Stimulated activated CD8-positive, alpha-beta memory T cell treated with anti-CD3 and anti-CD28 coated beads, Interleukin-7, amount 100 ng/mL, for 24 hours (primary cell): ENCODE data around the gene GDPD4.

Experiments used
- DNase-seq: peaks from one replicate; pipeline ENCODE4 v3.0.0-alpha.2; 2020; ENCODE audit warnings: low read depth

GDPD4 gene

DNA sequence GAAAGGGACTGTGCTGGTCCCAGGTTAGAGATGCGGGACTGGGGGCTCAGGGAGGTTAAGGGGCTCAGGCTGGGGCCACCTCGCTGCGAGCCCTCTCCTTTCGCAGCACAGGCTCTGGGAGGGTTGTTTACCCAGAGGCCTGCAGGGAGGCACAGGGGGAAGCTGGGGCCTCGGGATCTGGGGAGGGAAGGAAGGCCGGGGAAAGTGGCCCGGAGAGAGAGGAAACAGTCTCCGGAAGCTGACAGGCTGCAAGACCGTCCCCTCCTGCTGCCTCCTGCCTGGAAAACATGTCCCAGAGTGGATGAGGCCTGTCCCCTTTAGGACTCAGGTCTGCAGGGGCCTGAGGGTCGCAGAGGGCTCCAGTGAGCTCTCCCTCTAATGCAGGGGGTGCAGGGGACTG is 128.0 kb downstream of the GDPD4 start:
- no peak for DNase-seq

DNA sequence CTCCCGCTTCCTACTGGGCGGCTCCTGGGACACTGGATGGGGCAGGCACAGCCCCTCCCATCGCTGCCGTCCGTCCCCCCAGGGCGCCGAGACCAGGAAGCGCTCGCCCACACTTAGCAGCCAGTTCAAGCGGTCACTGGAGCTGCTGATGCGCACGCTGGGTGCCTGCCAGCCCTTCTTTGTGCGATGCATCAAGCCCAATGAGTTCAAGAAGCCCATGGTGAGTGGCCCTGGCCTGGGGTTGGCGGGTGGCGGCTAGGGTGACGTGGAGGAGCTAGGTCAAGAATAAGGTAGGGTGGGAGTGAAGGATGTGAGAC is 128.9 kb downstream of the GDPD4 start:
- no peak for DNase-seq

DNA sequence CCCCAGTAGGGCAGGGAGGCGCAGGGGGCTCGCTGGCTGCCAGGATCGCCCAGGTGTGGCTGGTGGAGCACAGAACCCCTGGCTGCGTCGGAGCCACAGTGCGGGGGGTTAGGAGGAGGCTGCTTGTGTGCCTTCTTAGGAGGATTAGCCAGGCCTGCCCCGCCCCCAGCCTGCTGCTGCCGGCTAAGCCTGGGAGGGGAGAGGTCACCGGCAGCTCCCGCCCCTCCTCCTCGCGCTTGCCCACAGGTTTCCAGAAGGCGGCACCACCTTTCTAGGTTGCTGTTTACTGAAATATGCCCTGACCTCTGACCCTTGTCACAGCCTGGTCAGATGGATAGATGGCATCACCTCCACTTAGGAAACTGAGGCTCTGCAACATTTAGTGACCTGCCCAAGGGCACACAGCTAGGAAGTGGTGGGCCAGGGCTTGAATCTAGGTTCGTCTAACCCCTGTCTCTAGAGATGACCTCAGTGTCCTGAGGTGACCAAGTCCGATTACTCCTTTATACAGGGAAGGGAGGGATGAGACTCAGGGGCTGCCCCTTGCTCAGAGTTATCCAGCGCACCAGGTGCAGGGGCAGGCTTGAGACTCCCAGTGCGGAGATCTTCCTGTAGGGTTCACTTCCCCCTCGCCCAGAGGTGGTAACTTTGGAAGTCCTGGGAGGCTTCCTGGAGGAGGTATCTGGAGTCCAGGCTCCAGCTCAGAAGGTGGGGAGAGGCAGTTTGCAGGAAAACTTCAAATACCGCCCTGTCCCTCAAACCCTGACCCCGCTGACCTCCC is 129.4 kb downstream of the GDPD4 start:
- DNase-seq = no peak

DNA sequence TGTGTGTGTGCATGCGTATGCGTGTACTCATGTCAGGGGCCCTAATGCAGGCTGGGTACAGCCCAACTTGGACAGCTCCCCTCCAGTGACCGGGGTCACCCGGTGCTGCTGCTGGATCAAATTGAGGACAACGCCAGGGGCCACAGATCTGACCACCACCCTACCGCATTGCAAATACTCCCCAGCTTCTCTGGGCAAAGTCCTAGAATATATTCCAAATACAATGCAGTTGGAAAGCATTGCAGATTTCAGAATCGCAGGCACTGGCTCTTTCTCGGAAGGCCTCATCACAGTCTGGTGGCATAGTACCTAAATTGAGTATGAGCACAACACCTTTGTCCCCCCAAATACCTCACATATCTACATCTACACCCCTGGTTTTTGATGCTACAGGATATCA is 130.2 kb downstream of the GDPD4 start:
- no peak for DNase-seq

DNA sequence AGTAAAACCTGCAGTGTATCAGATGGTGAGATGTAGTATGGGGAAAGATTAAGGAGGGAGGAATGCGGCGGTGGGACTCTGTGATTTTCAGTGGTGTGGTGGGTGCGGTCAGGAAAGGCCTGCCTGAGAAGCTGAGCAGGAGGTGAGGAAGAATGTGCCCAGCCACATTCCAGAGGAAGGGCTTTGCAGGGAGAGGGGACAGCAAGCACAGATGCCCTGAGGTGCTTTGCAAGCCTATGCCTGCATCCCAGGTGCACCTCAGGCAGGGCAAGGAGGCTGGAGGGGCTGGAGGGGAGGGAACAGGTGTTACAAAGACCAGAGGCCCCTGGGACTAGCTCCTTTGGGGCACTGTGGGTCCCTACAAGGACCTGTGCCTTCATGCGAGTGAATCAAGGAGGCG is 131.4 kb downstream of the GDPD4 start:
- DNase-seq = no peak

DNA sequence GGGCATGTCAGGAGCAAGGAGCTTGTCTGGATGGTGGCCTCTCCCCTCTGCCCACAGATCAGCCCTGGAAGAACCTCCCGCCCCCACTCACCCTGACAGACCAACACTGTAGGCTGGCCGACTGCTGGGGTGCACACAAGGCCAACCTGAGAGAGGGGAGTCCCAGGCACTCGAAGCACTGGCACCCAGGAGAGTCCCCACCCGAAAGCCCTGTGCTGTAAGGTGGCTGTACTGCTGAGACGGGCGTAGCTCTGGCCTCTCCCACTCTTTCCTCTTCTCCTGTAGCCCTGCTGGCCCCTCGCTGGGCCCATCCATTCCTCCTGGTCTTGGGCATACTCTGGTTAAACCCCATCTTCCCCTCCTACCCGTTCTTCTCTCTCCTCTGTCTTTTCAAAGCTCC is 133.7 kb downstream of the GDPD4 start:
- DNase-seq = no peak

DNA sequence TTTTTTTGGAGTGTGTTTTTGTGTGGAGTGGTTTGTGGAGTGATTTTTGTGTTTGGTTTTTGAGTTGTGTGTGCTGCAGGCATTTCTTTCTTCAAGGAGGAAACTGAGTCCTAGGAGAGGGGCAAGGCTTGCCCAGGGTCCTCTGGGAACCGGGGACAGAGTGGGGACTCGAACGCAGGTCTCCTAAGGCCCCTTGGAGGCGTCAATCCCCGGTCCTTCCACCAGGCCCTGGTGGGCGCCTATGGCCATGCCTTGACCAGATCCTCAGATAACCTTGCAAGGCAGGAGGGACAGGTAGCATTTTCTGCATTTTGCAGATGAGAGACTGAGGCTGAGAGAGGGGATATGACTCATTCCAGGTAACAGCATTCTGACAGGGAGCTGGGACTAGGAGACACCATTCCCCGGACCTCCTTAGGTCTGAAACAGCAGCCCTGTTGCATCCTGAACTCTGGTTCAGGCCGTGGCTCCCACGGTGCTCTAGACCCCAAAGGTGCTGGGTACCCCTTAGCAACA is 134.3 kb downstream of the GDPD4 start:
- no peak for DNase-seq
